GM12801 (cell line): ENCODE results near the gene ZNF628.

ENCODE experiments used
- TF ChIP-seq, protein P1 (sequence below): IDR thresholded peaks from one replicate; pipeline ENCODE4 v1.5.1; 2011; ENCODE audit warnings: control low read depth; ENCODE audit not compliant: insufficient read length; ENCODE audit errors: extremely low read depth

The ZNF628 gene

DNA sequence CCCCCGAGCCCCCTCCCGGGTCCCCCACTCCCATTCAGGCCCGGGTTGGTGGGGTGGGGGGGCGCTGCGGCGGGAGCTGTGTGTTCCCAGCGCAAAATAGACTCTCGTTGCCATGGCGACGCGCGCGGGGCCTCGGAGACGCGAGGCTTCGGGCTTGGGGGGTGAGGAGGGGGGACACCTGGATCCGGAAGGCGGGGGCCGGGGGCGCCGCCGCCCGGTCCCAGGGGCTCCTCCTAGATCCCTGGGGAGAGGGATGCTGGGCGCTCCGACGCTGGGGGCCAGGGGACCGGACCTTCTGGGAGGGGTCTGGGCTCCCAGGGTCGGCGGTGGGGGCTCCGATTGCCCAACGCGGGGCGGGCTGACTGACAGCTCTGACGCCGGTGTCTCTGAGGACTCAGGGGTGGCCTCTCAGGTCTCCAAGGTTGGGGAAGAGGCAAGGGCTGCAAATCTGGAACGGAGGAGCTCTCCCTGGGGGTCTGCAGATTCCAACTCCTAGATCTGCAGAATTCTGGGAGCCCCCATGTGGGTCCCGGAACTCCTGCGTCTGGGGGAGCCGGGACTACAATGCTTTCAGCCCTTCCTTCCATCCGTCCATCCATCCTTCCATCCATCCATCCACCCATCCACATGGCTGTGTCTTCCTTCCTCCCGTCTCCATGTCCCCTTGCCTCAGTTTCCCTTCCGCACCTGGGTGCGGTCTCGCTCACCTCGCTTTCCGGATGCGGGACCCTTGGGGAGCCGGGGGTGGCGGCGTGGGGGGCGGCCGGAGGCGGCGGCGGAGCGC is 24.3 kb upstream of the ZNF628 start:
- TF ChIP-seq, protein P1, sequence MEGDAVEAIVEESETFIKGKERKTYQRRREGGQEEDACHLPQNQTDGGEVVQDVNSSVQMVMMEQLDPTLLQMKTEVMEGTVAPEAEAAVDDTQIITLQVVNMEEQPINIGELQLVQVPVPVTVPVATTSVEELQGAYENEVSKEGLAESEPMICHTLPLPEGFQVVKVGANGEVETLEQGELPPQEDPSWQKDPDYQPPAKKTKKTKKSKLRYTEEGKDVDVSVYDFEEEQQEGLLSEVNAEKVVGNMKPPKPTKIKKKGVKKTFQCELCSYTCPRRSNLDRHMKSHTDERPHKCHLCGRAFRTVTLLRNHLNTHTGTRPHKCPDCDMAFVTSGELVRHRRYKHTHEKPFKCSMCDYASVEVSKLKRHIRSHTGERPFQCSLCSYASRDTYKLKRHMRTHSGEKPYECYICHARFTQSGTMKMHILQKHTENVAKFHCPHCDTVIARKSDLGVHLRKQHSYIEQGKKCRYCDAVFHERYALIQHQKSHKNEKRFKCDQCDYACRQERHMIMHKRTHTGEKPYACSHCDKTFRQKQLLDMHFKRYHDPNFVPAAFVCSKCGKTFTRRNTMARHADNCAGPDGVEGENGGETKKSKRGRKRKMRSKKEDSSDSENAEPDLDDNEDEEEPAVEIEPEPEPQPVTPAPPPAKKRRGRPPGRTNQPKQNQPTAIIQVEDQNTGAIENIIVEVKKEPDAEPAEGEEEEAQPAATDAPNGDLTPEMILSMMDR, result no peak

DNA sequence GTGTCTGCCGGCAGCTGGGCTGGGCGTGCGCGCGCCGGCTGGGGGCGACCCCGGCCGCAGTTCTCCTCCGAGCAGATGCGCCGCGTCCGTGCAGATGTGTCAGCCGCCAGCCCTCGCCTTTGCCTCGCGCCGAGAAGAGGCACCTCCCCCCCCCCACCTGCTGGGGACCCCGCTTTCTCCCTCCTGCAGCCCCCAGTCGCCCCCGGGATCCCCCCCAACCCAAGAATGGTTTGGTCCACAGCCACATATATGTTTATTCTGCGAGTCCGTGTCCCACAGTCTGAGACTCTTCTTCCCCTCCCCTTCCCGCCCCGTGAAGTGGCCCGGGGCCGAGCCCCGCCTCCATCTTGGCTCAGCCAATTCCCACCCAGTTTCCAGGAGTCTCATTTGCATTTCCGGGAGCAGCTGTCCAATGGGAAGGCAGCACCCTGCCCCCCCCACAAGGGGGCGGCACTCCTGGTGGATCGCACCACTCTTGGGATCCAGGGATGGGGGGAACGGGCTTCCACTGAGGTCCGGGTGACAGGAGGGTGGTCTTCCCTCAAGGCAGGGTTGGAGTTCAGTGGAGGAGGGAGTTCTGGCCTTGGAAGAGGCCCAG is 23.6 kb upstream of the ZNF628 start:
- TF ChIP-seq, protein P1, result no peak

DNA sequence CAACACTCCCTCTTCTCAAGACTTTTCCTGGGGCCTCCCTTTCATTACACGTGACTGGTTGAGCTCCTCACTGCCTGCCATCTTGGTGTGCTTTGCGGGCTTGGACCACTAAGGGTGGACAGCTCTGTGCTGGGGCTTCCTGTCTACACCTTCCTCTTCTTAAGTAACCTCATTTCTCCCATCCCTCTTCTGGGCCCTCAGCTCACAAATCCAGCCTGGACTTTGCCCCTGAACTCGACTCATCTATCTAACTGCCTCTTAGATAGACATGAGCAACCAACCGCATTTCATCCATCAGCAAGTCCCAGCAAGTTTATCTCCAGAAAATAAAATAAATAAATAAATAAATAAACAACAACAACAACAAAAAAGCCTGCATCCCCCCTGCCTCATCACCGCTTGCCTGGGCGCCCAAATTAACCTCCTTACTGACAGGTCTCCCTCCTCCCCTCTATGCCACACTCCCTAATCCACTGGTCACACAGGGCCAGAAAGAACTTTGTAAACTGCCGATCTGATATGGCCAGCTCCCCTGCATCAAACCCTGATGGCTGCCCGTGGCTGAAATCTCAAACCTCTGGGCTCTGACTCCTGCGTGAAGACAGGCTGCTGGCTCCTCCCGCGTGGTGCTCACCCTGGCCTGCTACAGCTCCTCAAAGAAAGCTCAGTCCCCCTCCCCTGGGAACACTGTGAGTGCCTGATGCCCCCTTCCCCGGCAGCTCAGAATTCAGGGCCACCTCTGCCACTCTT is 22.7 kb upstream of the ZNF628 start:
- TF ChIP-seq, protein P1, result no peak

DNA sequence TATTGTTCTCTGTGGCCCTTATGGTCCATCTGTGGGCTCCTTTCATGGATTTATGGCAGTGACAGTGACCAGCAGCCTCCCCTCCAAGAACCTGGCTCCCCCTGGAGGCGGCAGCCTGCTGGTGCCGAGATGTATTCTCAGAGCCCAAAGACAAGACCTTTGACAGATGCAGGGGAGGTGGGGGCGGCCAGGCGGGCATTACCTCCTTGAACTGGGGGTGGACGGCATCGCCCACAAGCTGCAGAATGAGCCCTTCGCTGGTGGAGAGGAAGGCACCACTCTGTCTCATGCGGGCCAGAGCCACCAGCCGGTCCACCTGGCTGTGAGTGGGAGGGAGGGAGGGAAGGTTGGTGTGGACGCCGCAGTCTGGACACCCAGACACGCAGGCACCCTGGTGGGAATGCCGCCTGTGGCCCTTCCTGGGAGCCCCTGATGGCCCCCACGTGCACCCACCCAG is 21.6 kb upstream of the ZNF628 start:
- TF ChIP-seq, protein P1, result no peak

DNA sequence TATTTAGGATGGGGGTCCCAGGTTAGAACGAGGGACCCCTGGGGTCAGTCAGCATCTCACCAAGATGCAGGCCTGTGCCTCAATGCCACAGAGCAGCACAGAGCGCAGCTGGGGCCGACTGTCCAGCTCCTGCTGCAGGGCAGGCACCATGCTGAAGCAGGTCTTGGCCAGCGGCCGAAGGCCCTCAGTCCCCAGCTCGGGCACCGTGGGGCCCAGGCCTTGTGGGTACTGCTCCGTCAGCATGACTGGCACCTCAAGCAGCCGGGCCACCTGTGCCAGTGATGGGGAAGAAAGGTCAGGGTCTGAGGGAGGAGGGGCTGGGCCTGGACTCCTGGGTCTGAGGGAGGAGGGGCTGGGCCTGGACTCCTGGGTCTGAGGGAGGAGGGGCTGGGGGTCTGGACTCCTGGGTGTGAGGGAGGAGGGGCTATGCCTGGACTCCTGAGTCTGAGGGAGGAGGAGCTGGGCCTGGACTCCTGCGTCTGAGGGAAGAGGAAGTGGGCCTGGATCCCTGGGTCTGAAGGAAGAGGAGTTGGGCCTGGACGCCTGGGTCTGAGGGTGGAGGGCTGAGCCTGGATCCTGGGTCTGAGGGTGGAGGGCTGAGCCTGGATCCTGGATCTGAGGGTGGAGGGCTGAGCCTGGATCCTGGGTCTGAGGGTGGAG is 20.7 kb upstream of the ZNF628 start:
- TF ChIP-seq, protein P1, result no peak

DNA sequence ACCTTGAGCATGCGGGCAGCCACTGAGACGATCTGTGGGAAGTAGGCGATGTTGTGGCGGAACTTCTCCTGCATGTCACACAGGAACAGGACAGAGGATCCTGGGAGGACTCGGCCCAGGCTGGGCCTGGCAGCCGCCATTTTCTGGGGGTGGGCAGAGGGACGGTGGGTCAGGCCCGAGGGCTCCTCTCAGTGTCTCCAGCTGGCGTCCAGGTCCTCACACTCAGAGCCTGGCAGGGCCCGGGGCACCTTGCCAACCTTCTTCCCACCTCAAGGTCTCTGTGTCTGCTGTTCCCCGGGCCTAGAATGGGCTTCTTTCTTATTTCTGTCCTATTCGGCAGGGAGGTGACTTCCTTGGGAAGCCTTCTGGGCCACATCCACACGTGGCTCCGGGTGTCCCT is 20.1 kb upstream of the ZNF628 start:
- TF ChIP-seq, protein P1, result no peak

DNA sequence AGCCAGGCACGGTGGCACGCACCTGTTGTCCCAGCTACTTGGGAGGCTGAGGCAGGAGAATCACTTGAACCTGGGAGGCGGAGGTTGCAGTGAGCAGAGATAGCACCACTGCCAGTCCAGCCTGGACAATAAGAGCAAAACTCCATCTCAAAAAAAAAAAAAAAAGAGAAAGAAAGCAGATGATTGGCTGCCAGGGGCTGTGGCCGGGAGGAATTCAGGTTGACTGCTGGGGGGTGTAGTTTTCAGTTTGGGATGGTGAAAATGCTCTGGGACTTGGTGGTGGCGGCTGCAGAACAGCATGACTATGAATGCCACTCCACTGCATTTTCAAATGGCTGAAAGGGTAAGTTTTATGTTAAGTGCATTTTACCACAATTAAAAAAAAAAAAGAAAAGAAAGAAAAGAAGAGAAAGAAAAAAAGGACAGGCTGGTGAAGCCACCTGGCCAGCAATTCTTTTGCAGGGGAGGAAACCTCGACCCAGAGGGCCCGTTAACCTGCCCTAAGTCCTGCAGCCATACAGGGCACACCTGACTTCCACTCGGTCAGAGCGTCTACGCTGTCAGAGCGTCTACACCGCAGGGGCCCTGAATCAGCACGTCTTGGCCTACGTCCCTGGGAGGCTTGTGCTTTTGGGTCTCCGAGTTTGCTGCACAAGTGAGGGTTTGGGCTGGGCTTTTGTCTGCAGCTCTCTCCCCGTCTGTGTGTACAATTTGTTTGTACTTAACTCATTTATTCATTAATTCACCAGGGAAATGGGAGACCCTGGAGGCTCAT is 18.5 kb upstream of the ZNF628 start:
- TF ChIP-seq, protein P1, result no peak
